Tibial artery (tissue), 4 donors: ENCODE measurements around the gene KCNE3.

ENCODE experiments used
- DNase-seq, 2 donors: peaks; one replicate each; pipeline ENCODE4 v3.0.0-alpha.2; 2019
- H3K27ac ChIP-seq, 2 donors: fragments of 200-600 bp; sonication (generic) in 1 of 2; 1 replicate in 1 of 2; 2 replicates in 1 of 2; pipeline ENCODE4 v1.5.1; 2018 to 2019; ENCODE audit warnings: mild to moderate bottlenecking in 1 of 2
- H3K27me3 ChIP-seq, 2 donors: fragments of 200-600 bp; sonication (generic) in 1 of 2; one replicate each; pipeline versions ENCODE4 v1.5.1 to v1.6.0; 2016 to 2019
- H3K36me3 ChIP-seq, 3 donors: fragments of 200-600 bp; sonication (generic) in 2 of 3; one replicate each; pipeline ENCODE4 v1.5.1; 2016 to 2019; ENCODE audit warnings: mild to moderate bottlenecking in 2 of 3
- H3K4me1 ChIP-seq, 4 donors: fragments of 200-600 bp; sonication (generic) in 2 of 4; 1 replicate in 3 of 4; 2 replicates in 1 of 4; pipeline ENCODE4 v1.5.1; 2016 to 2019
- H3K4me3 ChIP-seq, 2 donors: fragments of 200-600 bp; sonication (generic) in 1 of 2; 1 replicate in 1 of 2; 2 replicates in 1 of 2; pipeline ENCODE4 v1.5.1; 2018 to 2019; ENCODE audit warnings: mild to moderate bottlenecking in 2 of 2
- H3K9me3 ChIP-seq, 3 donors: fragments of 200-600 bp; sonication (generic) in 1 of 3; one replicate each; pipeline ENCODE4 v1.5.1; 2016 to 2019
- CTCF ChIP-seq, 2 experiments: fragments of 200-600 bp in 1 of 2; fragments of 450-650 bp in 1 of 2; IDR thresholded peaks; one replicate each; pipeline ENCODE4 v1.5.1; 2017 to 2019; ENCODE audit warnings: antibody characterized with exemption in 2 of 2, mild to moderate bottlenecking in 1 of 2, moderate library complexity in 1 of 2
- intact Hi-C: fragments of 100-400 bp; cut with DNase I; formaldehyde crosslinking; loops from one replicate; pipeline ENCODE4 v1.15.0; 2023; ENCODE audit warnings: low total_unique reads

The KCNE3 gene

DNA sequence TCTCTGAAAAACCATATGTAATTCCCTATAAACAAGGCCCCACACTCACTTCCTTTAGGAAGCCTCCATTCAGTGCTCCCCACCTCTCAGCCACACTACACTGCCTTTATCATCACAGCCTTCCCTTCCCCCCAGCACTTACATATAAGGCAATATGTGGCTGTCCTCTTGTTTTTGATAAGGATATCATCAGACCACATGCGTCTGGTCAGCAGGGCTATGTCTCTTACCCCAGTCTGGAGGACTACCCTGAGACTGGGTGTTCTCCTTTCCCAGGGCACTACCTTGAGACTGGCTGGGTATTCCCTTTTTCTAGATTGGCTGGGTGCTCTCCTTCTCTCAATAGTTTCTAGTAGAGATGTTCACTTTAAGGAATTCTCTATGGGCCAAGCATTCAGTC is 7.8 kb downstream of the KCNE3 start:
- Histone ChIP-seq H3K27ac (no peak overlapping the region), H3K36me3 (no peaks in the 10 kb centered on the region), H3K4me3 (no peak overlapping the region), H3K9me3 (no peaks in the 10 kb centered on the region), H3K4me1 (no peaks in the 10 kb centered on the region), H3K27me3 (no peaks in the 10 kb centered on the region)
- DNase-seq: no peak
- no peak for TF ChIP-seq CTCF (IDR thresholded peaks at IDR 0.05)
- intact Hi-C loops: no loop called here

- Histone ChIP-seq H3K27me3 (peaks cover 0 to 2% of the 10 kb centered on the region in 2 donors), H3K4me3 (no peak overlapping the region), H3K27ac (no peak overlapping the region), H3K4me1 (no peaks in the 10 kb centered on the region), H3K36me3 (no peaks in the 10 kb centered on the region), H3K9me3 (no peaks in the 10 kb centered on the region)
- intact Hi-C loops: no loop called here
- DNase-seq: no peak
- TF ChIP-seq CTCF (IDR thresholded peaks at IDR 0.05): no peak
These were observed 10.0 kb downstream of the KCNE3 start for GRCh38 chr11:74457356-74457755.

GRCh38 chr11:74453373-74453975 is 13.9 kb downstream of the KCNE3 start:
- peak; percentile 59 to 64 for TF ChIP-seq CTCF (IDR thresholded peaks at IDR 0.05)
- Histone ChIP-seq H3K27ac (no peak overlapping the region), H3K36me3 (no peaks in the 10 kb centered on the region), H3K9me3 (no peaks in the 10 kb centered on the region), H3K27me3 (peaks cover 0 to 7% of the 10 kb centered on the region in 2 donors), H3K4me1 (peaks cover 0 to 2% (median 0%) of the 10 kb centered on the region in 4 donors), H3K4me3 (no peak overlapping the region)
- peak; percentile 44 to 71 for DNase-seq
- intact Hi-C loops: no loop called here

GRCh38 chr11:74452366-74452765 is 15.0 kb downstream of the KCNE3 start:
- H3K36me3 ChIP-seq: no peaks in the 10 kb centered on the region
- peaks cover 0 to 2% (median 0%) of the 10 kb centered on the region in 4 donors for H3K4me1 ChIP-seq
- H3K27ac ChIP-seq: no peak overlapping the region
- TF ChIP-seq CTCF (IDR thresholded peaks at IDR 0.05): no peak
- H3K4me3 ChIP-seq: no peak overlapping the region
- peaks cover 0 to 7% of the 10 kb centered on the region in 2 donors for H3K27me3 ChIP-seq
- no peaks in the 10 kb centered on the region for H3K9me3 ChIP-seq
- intact Hi-C loops: no loop called here
- DNase-seq: no peak

DNA sequence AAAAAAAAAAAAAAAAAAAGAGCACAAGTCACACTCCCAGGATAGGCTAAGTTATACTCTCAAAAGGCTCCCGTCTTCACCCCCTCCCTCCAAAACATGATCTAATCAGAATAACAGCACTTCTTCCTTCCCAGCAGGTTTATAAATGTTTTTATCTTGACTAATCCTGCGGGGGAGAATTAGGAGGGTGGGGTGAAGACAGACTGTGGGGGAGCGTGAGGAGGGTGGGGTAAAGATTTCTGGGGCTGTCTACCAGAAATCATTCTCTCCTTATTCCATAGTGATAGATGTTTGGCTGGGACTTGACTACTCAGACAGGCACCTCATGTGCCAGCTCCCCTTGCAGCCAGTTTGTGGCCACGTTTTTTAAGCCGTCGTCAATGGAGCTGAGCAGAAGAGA is 17.0 kb downstream of the KCNE3 start:
- no peak for TF ChIP-seq CTCF (IDR thresholded peaks at IDR 0.05)
- intact Hi-C loops: no loop called here
- no peak for DNase-seq
- H3K27ac ChIP-seq: no peak overlapping the region
- H3K4me1 ChIP-seq: peaks cover 0 to 2% (median 0%) of the 10 kb centered on the region in 4 donors
- no peaks in the 10 kb centered on the region for H3K9me3 ChIP-seq
- peaks cover 0 to 7% of the 10 kb centered on the region in 2 donors for H3K27me3 ChIP-seq
- H3K4me3 ChIP-seq: no peak overlapping the region
- no peaks in the 10 kb centered on the region for H3K36me3 ChIP-seq
